Activated CD8-positive, alpha-beta memory T cell treated with anti-CD3 and anti-CD28 coated beads for 24 hours (primary cell): Measurements from ENCODE around the gene FUT3.

Experiments used
- DNase-seq: peaks from one replicate; pipeline ENCODE4 v3.0.0-alpha.2; 2020

The FUT3 gene

DNA sequence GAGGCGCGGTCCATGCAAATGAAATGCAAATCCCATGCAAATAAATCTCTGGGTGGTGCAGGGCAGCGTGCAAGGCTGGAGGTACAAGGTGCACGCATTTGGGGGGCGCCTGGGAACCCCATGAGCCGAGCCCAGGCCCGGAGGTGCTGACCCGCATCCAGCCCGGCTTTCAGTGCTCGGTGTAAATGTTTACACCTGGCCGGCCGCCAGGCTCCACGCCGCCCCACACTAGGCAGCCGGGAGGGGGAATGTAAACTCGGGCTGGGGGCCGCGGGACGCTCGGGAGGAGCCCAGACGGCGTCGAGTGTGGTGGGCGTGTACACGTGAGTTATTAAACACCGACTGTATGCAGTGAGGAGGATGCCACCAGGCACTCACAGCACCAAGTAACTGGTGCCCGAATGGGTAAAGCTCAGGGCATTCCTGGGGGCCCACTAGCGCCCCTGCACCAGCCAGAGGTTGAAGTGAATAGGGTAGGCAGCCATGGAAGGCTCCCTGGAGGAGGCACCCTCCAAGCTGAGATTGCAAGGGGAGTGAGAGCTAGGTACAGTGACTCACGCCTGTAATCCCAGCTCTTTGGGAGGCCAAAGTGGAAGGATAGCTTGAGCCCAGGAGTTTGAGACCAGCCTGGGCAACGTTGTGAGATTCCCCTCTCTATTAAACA, 28.9 kb downstream of the FUT3 start:
- no peak for DNase-seq

DNA sequence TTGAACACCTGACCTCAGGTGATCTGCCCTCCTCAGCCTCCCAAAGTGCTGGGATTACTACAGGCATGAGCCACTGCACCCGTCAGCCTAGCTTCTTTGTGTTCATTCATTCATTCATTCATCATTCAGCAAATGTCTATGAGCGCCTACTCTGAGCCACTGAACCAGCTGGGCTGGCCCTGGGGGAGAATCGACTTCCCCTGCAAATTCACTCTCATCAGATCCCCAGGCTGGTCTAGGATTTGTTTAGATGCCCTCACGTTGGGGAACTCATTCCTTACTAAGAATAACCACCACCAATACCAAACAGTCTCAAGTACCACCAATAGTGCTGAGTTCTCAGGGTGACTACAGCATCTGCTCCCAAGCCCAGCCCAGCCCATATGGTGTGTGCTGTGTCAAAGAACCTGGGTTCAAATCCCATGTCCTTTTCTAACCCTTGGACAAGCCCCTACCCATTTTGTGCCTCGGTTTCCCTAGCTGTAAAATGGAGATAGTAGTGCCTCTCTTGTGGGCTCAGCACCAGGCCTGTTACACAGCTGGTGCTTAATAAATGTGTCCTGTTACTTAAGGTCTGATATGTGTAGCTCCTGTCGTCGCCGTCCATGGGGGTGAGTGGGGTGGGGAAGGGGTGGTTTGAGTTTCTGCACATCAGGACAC, 29.6 kb downstream of the FUT3 start:
- DNase-seq: no peak

DNA sequence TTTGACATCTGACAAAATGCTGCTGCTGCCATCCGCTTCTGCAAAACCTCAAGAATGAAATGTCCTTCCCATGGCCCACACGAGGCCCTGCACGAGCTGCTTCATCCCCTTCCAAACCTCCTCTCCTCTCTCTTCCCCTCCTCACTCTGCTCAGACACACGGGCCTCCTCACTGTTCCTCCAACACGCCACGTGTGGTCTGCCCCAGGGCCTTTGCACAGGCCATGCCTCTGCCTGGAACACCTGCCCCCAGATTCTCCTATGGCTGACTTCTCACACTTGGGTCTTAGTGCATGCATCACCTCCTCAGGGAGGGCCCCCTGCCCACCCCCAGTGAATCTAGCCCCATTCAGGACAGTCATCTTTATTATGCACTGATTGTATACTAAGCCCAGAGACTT, 30.5 kb downstream of the FUT3 start:
- DNase-seq: no peak

DNA sequence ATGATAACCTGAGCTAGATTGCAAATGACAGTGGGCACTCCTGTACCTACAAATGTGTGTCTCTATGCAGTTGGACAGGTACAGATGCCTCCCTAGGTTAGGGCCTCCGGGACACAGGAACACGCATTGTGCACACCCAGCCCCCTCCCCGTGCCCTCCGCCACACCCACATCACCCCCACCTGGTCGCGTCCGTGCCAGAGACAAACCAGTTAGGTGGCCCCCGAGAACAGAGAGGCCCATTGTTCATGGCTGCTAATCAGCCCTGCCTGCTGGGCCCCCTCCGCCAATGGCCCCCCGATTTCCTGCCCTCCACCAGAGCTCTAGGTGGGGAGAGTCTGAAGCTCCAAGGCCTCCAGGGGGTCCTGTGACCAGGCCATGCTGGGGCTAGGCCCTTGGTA, 32.7 kb downstream of the FUT3 start:
- no peak for DNase-seq

DNA sequence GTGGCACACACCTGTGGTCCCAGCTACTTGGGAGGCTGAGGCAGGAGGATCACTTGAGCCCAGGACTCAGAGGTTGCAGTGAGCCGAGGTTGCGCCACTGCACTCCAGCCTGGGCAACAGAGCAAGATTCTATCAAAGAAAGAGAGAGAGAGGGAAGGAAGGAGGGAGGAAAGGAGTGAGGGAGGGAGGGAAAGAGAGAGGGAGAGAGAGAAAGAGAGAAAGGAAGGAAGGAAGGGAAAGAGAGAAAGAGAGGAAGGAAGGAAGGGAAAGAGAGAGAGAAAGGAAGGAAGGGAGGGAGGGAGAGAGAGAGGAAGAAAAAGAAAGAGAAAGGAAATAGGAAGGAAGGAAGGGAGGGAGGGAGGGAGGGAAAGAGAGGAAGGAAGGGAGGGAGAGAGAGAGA, 34.0 kb downstream of the FUT3 start:
- DNase-seq: no peak

DNA sequence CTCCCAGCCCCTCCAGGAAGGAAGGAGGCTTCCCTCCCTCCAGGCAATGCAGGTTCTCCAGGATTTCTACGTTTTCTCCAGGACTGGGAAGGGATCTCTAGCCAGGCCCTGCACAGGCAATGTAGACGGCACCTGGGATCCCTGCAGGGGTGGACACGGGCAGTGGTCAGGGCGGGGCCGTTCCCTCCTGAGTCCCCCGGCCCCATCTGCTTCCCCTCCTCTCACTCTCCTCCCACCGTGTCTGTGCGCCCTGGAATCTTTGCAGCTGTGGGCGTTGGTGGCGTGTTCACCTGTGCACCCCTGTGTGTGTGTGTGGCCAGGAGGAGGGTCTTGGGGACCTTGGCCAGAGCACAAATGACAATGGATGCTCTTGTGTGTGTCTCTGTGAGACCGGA, 36.4 kb downstream of the FUT3 start:
- DNase-seq: no peak

DNA sequence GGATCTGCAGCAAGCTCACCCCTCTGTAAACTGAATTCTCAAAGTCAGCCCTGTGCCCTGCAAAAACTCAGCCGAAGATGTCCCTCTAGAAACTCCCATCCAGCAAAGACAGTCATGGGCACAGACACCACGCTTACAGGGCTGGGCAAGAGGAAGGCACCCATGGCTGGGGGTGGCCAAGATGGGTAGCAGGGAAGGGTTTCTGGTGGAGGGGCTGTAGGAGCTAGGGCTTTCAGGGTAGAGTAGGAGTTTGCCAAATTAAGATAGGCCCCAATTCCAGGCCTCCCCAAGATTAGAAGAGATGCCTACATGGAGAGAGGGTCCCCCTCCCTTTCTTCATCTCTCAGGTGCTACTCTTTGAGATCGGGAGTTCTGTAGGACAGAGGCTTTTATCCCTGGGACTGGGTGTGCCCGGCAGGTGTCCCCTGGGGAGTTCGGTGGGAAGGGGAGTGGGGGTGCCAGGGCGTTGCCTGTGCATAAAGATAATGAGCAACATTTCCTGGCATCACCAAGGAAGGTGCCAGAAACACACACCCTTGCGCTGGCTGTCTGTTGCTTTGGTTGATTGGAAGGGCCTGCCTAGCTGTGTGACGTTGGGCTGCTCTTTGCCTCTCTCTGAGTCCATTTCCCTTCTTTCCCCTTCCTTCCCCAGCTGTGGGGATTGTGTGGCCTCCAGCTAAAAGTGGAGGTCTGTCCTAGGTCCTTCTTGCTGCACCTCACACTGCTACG, 37.0 kb downstream of the FUT3 start:
- no peak for DNase-seq

DNA sequence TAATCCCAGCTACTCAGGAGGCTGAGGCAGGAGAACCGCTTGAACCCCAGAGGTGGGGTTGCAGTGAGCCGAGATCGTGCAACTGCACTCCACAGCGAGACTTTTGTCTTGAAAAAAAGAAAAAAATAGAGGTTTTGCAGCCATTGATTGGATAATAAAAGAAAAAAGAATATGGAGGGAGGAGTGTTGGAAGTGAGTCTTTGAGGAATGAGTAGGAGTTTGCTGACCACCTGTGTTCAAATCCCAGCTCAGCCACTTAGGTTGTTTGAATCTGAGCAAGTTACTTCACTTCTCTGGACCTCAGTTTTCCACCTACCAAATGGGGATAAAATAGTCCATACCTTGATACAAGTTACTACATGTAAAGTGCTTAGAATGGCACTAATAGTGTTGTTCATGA, 40.1 kb downstream of the FUT3 start:
- DNase-seq: no peak

DNA sequence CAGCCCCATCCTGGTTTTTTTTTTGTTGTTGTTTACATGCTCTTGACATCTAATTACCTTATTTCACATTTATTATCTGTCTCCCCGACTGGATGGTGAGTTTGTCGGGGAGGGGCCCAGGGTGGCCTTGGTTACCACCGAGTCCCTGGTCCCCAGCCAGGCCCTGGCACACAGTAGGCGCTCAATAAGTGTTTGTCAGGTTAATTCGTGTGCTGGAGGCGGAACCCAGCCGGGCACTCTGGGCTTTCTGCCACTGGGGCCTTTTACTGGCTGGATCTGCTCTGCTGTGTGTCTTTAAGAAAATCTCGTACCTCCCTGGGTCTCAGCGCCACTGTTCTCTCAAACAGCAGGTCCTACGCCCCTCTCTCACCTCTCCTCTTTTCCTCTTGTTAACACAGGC, 41.8 kb downstream of the FUT3 start:
- DNase-seq: no peak

DNA sequence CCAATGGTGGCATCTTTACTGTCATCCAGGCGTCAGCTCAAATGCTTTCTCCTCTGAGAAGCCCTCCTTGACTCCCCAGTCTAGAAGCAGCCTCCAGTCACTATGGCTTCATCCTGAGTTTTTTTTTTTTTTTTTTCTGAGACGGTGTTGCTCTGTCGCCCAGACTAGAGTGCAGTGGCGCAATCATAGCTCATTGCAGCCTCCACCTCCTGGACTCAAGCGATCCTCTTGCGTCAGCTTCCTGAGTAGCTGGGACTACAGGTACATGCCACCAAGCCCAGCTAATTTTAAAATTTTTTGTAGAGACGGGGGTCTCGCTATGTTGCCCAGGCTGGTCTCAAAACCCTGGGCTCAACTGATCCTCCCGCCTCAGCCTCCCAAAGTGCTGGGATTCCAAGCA, 42.2 kb downstream of the FUT3 start:
- no peak for DNase-seq

DNA sequence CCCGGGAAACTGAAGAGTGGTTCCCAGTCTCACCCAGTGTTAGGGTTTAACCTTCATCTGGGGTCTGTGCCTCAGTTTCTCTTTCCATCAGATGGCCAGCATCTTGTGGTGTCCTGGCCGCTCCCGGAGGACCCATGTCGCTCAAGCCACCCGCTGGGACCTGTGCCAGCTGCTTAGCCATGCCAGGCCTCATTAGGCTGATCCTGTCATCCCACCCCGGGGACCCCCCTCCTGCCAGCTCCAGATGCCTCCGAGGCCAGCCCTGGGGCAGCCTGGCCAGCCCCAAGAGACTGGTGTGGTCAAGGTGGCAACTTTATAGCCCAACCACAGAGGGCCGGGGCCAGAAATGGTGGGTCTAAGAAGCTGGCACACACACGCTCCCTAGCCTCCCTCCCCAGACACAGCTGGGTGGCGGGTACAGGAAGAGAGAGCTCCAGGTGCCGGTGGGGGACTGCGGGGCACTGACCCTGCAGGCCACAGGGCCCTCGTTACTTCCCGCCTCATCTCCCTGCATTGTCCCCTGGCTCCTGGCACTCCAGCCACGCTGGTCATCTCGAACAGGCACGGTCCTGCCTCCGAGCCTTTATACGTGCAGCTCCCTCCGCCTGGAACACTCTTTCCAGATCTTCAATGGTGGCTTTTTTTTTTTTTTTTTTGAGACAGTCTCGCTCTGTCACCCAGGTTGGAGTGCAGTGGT, 43.0 kb downstream of the FUT3 start:
- no peak for DNase-seq

DNA sequence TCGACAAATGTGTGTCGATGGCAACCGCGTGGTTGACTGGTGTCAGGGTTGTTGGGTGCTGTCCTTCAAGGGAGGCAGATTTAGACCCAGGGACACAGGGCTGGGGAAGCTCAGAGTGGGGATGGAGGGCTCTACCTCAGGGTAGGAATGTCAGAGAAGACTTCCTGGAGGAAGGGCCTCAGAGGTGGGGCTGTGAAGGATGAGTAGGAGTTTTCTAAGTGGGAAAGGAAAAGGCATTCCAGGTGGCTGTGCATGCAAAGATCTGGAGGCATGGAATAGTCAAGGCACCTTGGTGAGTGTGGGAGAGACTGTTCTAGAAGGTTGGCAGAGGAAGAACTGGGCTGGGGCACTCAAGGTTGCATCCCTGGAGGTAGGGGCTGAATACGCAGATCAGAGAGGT, 44.3 kb downstream of the FUT3 start:
- DNase-seq: no peak

DNA sequence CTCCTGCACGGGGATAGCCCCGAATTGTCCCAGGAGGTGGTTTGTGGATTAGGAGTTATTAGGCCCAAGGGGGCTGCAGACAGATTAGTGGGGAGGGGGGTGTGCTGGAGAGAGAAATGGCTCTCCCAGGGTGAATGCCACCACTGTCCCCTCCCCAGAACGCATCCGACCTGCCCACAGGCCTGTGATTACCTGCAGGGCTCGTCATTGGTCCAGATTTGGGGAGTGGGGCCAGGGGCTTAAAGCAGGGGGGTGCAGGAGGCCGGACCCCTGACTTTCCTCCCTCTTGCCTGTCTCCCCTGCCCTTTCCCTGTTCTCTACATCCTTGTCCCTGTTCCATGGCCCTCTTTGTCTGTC, 45.1 kb downstream of the FUT3 start:
- DNase-seq: no peak

DNA sequence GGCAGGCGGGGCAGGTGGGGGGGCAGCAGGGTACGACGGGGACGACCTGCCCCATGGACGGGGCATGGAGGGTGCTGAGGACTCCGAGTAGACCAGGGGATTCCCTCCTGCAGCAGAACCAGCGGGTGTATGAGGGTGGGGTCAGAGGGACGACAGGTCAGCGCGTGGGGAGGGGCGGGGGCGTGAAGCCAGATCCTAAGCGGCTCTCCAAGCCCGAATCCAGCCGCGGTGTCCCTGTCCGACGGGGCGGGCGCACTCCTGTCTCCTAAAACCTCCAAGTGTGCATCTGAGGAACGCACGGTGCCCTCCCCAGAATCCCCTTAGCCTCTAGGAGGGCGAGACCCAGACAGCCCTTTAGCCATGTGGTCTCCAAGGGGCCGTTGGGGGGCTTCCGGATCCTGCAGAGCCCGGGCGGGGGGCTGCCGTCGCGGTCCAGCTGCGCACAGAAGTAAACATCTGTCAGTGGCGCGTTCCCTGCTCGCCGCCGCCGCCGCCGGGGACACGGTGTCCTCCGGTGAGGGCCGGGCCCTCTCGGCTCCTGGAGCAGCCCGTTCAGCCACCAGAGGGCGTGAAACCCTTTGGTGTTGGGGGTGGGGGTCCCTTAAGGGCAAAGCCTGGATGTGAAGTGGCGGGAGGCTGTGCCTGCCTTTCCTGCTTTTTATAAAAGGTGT, 45.7 kb downstream of the FUT3 start:
- peak; percentile 85 for DNase-seq

DNA sequence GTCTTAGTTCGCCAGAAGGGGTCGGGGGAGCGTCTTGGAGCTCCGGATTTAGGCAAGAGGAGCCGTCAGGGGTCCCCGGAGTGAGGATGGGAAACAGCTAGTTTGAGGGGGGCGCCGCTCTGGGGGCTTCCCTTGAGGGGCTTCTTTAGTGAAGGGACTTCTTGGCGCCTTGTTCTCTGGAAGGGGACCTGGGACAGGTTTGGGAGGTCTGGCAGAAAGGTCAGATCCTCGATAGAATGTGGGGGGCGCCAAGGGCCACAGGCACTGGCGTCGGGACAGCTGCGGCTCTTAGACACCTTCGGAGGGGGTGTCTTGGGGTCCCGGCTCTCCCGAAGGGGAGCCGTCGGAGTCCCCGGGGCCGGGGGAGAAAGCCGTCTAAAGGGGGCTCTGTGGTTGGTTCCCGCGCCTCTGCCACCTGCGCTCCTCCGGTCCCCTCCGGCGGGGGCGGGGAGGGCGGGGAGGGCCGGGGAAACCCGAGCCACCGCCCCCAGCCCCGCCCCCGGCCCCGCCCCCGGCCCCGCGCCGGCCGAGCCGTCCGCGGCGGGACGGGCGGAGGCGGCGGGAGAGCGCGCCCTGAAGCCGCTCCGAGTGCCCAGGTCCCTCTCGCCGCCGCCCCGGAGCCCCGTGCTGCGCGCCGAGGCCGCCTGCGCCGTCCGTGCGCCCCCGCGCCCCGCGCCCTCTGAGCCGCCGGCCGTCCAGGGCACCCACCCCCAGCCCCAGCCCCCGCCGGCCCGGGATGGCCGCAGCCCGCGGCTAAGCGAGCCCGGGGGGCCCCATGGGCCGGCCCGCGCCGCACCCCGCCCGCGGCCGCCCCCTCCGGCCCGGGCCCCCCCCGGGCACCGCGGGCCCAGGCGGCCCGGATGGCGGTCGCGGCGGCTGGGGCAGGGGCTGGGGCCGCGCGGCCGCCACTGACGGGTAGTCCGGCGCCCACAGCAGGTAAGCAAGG, 46.5 kb downstream of the FUT3 start, which contains the start of gene NRTN:
TSS of gene NRTN (plus strand) at position 552 of the 946 bp plus-strand sequence. CDS start 19,099 bp downstream, outside the sequence.
- DNase-seq: peak; percentile 78

DNA sequence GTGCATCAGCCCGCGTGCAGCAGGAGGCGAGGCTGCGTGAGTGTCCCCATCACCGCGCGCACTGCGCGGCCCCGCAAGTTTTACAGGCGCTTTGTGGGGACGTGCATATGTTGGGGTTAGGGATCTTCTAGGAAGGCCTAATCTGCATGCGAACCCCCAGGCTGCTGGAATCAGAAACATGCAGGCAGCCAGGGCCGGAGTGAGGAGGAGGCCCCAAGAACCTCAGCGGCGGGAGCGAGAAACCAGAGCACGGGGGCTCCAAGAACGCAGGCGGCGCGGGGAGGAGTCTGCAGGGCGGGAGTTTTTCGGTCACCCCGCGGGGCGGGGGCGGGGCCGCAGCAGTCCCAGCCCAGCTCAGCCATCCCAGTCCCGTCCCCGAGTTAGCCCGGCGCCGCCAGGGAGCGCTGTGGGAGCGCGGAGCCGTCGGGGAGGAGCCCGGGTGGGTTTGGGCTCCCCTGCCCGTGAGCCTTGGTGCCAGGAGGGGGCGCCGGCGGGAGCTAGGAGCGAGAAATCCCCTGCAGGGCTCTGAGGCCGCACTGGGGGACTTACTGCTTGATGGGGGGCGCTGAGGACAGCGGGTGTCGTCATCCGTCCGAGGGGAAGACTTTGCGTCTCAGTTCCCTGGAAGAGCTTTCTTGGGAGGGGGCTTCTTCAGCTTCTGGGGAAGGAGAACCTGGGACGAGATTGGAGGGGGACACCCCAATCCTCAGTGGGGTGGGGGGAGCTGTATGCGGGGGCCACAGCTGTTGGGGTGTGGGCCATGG, 47.3 kb downstream of the FUT3 start:
- DNase-seq: peak; percentile 98

DNA sequence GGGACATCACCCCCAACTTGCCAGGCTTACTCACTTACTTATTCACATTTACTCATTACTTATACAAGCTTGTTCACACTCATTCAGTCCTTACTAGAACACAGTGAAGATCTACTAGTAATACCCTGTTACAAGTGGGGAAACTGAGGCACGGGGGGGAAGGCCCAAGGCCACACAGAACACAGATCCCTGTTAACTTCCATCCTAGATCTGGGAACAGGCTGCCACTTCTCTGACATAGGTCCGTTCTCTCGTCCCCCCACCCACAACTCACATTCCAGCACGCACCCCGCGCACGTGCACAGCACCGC, 47.9 kb downstream of the FUT3 start:
- DNase-seq: no peak

DNA sequence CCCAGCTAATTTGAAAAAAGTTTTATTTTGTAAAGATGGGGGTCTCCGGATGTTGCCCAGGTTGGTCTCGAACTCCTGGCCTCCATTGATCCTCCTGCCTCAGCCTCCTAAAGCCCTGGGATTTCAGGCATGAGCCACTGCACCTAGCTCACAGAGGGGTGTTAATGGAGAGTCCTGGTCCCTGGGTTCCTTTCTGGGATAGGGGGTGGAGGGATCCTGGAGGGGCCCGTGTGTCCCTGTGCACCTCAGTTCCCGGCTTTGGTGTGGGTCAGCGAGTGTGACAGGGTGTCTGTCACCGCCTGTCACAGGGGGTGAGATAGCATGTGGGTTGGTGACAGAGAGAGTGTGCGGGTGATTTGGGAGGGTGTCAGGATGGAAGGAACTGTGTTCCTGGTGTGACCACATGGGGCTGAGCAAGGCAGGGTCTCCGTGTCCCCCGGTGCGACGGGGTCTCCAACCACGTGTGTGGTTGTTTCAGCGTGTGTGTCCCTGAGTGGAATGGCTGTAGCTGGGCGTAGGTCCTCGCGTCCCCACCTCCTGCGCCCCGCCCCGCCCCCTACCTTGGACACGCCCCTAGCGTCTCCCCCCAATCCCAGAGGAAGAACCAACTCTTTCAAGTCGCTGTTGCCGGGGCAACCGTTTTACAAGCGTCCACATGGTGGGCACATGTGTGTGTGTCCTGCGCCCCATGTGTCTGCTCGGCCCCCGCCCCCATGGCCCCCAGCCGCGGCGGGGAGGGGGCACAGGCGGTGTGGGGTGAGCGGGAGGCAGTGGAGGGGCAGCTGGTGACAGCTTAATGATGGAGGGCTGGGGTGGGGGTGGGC, 49.2 kb downstream of the FUT3 start:
- DNase-seq: no peak

DNA sequence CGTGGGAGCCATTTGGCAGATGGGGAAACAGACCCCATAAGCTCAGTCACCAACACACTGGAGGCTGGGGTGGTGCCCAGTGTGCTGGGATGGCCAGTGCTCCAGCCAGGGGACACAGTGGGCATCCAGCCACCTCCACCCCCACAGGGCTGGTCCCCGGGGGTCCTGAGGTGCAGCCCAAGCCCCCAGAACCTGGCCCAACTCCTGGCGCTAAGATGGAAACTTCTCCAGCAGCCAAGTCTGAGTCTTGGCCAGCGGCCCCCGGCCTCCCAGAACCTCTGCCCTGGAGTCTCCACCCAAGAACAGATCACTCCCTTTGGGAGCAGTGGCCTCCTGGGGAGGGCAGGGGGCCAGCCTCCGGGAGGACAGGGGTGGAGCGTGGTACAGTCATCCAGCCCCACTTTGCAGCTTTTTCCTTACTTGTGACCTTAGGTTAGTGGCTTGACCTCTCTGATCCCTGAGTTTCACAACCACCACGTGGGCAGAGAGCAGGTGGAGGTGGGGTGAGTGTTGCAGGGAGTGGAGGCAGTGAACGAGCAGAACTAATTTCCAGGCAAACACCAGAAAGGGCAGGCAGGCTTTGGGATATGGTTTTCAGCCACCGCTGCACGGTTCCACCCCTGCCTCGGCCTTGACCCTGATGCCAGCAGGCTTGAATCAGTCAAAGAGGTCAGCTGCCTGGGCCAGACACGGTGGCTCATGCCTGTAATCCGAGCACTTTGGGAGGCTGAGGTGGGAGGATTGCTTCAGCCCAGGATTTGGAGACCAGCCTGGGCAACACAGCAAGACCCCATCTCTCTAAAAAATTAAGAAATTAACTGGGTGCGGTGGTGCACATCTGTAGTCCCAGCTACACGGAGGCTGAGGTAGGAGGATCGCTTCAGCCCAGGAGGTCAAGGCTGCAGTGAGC, 50.6 kb downstream of the FUT3 start:
- DNase-seq: no peak
